Glutamatergic neuron (in vitro differentiated cells): ENCODE results near the gene GPR161. TPM values are rescaled to one million over a fixed set of nuclear protein-coding genes. Genes with fewer than 3 reads are reported as not detected.

Experiments used
- DNase-seq: peaks from one replicate; pipeline ENCODE4 v3.0.0; 2022
- H3K27ac Mint-ChIP-seq: one replicate; pipeline ENCODE4 v1.8.0; 2020; ENCODE audit warnings: mild to moderate bottlenecking, mixed read lengths, inconsistent platforms; ENCODE audit not compliant: unreplicated experiment
- H3K27me3 Mint-ChIP-seq: one replicate; pipeline ENCODE4 v1.8.0; 2020; ENCODE audit warnings: mild to moderate bottlenecking, moderate library complexity, mixed read lengths, inconsistent platforms; ENCODE audit not compliant: unreplicated experiment
- H3K36me3 Mint-ChIP-seq: one replicate; pipeline ENCODE4 v1.8.0; 2020; ENCODE audit warnings: mild to moderate bottlenecking, mixed read lengths, inconsistent platforms; ENCODE audit not compliant: unreplicated experiment
- H3K4me1 Mint-ChIP-seq: one replicate; pipeline ENCODE4 v1.8.0; 2020; ENCODE audit warnings: mild to moderate bottlenecking, low read depth, mixed read lengths, inconsistent platforms; ENCODE audit not compliant: unreplicated experiment
- H3K4me3 Mint-ChIP-seq: one replicate; pipeline ENCODE4 v1.8.0; 2020; ENCODE audit warnings: mild to moderate bottlenecking, mixed read lengths, inconsistent platforms; ENCODE audit not compliant: unreplicated experiment
- H3K9me3 Mint-ChIP-seq: one replicate; pipeline ENCODE4 v1.8.0; 2020; ENCODE audit warnings: mild to moderate bottlenecking, moderate library complexity, mixed read lengths, inconsistent platforms; ENCODE audit not compliant: unreplicated experiment
- total RNA-seq: library from RNA; stranded (reverse); fragmentation: NEBNext Ultra II Directional; extraction: Animal tissue kit (Norgen Biotek cat#: 25700); gene quantifications from one replicate; pipeline ENCODE4 v1.2.1, GENCODE V29; 2021; ENCODE audit not compliant: unreplicated experiment
- TF ChIP-seq, protein P1 (sequence below): fragments of 200-600 bp; sonication (generic); IDR thresholded peaks from one replicate; pipeline ENCODE4 v1.5.0; 2021; ENCODE audit not compliant: partially characterized antibody, unreplicated experiment

The GPR161 gene
- total RNA-seq, 1 donor from 2014 or later, result 69.3 TPM

DNA sequence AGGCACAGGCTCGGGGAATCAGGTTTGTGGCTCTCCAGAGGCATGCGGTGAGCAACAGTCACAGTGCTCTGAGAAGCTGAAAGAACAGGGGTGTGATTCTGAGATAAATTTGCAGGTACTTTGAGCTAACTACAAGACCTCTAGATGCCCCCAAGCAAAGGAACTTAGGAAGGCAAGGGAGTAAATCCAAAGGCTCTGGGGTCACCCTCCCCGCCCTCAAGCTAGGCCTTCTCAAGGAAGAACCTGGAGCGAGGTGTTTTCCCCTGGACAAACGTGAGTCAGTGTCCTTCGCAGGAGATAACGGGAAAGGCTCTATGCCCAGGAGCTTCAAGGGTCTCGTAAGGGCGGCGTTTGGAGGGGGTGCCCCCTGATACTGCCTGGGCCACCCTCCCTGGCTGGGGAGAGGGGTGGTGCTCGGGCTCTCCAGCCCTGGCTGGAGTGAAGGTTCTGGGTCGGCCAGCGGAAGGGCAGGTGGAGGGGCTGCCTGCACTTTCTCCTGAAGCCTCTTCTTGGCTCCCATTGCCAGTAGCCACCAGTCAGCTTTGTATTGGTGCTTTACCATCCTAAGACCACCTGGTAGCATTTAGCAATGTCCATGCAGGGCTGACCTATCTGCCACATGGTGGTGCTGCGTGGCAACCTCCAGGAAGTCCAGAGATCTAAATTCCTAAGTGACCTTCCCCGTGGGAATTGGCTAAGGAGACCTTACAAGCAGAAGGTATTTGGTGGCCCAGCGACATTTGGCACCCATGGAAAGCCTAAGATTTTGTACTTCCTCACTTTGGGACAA is 44.0 kb downstream of the GPR161 start:
- peaks cover 8% of the 10 kb centered on the region for H3K9me3 Mint-ChIP-seq
- peaks cover 6% of the 10 kb centered on the region for H3K4me1 Mint-ChIP-seq
- H3K4me3 Mint-ChIP-seq, result no peak overlapping the region
- no peak overlapping the region for H3K27ac Mint-ChIP-seq
- TF ChIP-seq, protein P1, sequence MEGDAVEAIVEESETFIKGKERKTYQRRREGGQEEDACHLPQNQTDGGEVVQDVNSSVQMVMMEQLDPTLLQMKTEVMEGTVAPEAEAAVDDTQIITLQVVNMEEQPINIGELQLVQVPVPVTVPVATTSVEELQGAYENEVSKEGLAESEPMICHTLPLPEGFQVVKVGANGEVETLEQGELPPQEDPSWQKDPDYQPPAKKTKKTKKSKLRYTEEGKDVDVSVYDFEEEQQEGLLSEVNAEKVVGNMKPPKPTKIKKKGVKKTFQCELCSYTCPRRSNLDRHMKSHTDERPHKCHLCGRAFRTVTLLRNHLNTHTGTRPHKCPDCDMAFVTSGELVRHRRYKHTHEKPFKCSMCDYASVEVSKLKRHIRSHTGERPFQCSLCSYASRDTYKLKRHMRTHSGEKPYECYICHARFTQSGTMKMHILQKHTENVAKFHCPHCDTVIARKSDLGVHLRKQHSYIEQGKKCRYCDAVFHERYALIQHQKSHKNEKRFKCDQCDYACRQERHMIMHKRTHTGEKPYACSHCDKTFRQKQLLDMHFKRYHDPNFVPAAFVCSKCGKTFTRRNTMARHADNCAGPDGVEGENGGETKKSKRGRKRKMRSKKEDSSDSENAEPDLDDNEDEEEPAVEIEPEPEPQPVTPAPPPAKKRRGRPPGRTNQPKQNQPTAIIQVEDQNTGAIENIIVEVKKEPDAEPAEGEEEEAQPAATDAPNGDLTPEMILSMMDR, result no peak
- peaks cover 25% of the 10 kb centered on the region for H3K36me3 Mint-ChIP-seq
- no peak for DNase-seq
- H3K27me3 Mint-ChIP-seq, result peaks cover 4% of the 10 kb centered on the region

DNA sequence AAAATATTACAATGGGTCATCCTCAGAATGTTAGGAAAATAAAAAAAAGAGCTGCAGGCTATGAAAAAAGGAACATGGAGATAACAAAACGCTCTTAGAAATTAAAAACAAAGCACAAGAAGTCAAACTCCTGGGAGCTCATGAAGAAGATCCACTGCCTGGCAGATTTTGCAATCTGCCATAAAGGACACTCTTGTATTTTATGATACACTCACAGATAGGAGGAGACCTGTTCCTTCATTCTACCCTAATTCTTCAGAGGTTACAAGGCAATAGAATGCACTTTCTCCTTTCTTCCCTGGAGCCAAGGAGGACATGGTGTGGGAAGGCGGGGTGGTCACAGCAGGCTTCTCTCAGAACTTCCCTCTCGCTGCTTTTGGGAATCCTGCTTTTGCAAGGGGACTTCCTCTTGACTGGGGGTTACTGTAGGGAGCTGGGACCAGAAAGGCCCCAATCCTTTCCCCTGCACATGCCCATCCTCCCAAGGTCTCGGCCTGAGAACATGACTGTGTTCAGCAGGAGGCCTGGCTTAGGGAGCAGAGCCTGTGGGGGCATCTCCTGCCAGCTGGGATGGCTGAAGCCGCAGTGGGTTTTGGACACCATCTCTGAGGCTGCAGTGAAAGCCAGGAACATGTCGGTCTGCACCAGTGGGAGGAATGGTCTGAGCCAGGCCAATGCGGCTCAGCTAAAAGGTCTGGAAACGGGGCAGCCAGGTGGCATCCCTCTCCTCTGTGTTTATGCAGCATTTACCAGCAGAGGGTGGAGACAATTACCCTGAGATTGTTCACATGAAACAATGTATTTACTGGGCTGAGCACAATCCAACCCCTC is 44.8 kb downstream of the GPR161 start:
- TF ChIP-seq, protein P1, result no peak
- peaks cover 5% of the 10 kb centered on the region for H3K9me3 Mint-ChIP-seq
- H3K4me1 Mint-ChIP-seq, result peaks cover 6% of the 10 kb centered on the region
- peaks cover 18% of the 10 kb centered on the region for H3K36me3 Mint-ChIP-seq
- peak overlapping the region; percentile 10 for H3K27ac Mint-ChIP-seq
- peaks cover 3% of the 10 kb centered on the region for H3K27me3 Mint-ChIP-seq
- no peak for DNase-seq
- H3K4me3 Mint-ChIP-seq, result no peak overlapping the region

DNA sequence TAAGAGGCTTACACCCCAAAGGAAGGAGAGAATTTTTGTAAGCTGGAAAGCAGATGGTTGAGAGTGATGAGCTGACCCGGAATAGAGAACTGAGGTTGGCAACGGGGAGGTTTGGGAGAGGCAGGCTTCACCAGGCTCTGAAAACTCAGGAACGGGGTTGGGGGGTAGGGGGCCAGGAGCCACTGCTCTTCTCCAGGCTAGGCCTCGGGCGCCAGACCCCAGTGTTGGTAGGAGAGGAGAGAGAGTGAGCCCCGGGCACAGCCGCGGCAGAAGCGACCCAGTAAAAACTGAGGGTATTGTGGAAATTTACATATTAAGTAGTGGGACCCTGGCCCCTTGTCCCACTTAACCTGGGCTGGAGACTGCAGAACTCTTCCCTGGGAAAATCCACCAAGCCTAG is 45.7 kb downstream of the GPR161 start:
- no peak overlapping the region for H3K27ac Mint-ChIP-seq
- peaks cover 7% of the 10 kb centered on the region for H3K4me1 Mint-ChIP-seq

DNA sequence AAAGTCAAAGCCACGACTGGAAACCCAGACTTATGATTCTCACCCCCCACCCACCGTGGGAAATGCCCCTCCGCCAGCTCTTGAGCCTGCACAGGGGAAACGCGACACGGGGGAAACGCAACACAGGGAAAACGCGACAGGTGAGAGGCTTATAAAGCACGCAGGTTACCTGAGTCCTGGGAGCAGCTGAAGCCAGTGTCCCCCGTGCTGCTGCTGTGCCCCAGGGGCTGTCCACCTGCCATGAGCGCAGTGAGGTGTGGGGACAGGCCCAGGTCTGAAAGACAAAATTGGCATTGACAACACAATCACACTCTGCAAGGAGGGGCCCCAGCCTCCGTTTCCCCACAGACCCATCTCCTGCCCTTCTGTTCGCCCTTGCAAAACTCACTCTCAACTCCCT is 46.3 kb downstream of the GPR161 start:
- peaks cover 14% of the 10 kb centered on the region for H3K4me1 Mint-ChIP-seq
- peaks cover 8% of the 10 kb centered on the region for H3K9me3 Mint-ChIP-seq
- peaks cover 15% of the 10 kb centered on the region for H3K36me3 Mint-ChIP-seq
- peaks cover 5% of the 10 kb centered on the region for H3K27me3 Mint-ChIP-seq
- no peak for DNase-seq
- H3K27ac Mint-ChIP-seq, result no peak overlapping the region
- TF ChIP-seq, protein P1, result no peak
- no peak overlapping the region for H3K4me3 Mint-ChIP-seq

More for the DNA sequence above, 45.7 kb downstream of the GPR161 start:
- DNase-seq, result no peak
- no peak overlapping the region for H3K4me3 Mint-ChIP-seq
- peaks cover 5% of the 10 kb centered on the region for H3K27me3 Mint-ChIP-seq
- TF ChIP-seq, protein P1, result no peak
- H3K36me3 Mint-ChIP-seq, result peaks cover 18% of the 10 kb centered on the region
- peaks cover 8% of the 10 kb centered on the region for H3K9me3 Mint-ChIP-seq

DNA sequence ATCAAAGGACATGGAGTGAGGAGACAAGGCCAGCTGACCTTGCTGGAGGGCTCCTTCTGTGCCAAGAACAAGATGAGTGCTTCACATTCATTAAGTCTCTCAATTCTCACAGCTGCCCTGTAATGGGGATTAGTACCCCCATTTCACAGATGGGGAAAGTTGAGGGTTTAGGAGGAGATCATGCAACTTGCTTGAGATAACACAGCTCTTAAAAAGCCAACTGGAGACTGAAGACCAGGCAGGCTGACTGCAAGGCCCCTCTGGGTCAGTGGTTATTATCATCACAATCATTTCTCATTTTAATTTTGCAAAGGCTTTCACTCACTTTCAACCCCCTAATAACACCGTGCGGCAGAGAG is 46.8 kb downstream of the GPR161 start:
- no peak overlapping the region for H3K27ac Mint-ChIP-seq
- H3K4me3 Mint-ChIP-seq, result no peak overlapping the region
- H3K4me1 Mint-ChIP-seq, result peaks cover 14% of the 10 kb centered on the region
- peaks cover 11% of the 10 kb centered on the region for H3K36me3 Mint-ChIP-seq
- H3K9me3 Mint-ChIP-seq, result peaks cover 10% of the 10 kb centered on the region
- TF ChIP-seq, protein P1, result no peak
- no peak for DNase-seq
- peaks cover 5% of the 10 kb centered on the region for H3K27me3 Mint-ChIP-seq
